PC-9 (cell line): Measurements from ENCODE around the gene PARP12.

Experiments used
- EZH2 ChIP-seq: fragments of 200-600 bp; sonication (generic); IDR thresholded peaks from 2 replicates; pipeline ENCODE4 v1.8.0; 2017; ENCODE audit warnings: antibody characterized with exemption, low read depth
- TF ChIP-seq, protein P1 (sequence below): fragments of 200-600 bp; sonication (generic); conservative IDR thresholded peaks from 2 replicates; pipeline ENCODE4 v1.6.1; 2017; ENCODE audit warnings: mixed run types, antibody characterized with exemption, mild to moderate bottlenecking, moderate library complexity

DNA sequence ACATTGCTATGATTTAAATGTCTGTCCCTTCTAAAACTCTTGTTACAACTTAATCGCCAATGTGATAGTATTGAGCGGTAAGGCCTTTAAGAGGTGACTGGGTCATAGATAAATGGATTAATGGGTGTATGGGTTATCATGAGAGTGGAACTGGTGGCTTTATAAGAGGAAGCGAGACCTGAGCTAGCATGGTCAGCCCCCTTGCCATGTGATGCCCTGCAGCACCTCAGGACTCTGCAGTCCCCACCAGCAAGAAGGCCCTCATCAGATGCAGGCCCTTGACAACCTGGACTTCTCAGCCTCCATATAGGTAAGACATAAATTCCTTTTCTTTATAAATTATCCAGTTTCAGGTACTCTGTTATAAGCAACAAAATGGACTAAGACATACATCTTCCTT, 15.6 kb downstream of the PARP12 start:
- TF ChIP-seq, protein P1, sequence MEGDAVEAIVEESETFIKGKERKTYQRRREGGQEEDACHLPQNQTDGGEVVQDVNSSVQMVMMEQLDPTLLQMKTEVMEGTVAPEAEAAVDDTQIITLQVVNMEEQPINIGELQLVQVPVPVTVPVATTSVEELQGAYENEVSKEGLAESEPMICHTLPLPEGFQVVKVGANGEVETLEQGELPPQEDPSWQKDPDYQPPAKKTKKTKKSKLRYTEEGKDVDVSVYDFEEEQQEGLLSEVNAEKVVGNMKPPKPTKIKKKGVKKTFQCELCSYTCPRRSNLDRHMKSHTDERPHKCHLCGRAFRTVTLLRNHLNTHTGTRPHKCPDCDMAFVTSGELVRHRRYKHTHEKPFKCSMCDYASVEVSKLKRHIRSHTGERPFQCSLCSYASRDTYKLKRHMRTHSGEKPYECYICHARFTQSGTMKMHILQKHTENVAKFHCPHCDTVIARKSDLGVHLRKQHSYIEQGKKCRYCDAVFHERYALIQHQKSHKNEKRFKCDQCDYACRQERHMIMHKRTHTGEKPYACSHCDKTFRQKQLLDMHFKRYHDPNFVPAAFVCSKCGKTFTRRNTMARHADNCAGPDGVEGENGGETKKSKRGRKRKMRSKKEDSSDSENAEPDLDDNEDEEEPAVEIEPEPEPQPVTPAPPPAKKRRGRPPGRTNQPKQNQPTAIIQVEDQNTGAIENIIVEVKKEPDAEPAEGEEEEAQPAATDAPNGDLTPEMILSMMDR = no peak
- TF ChIP-seq EZH2 = no peak
